T-helper 1 cell (primary cell): ENCODE data around the gene C19orf81.

Experiments
- DNase-seq, 5 donors: peaks; one replicate each; pipeline ENCODE4 v3.0.0-alpha.2; 2012 to 2020

C19orf81 gene

GRCh38 chr19:50686310-50687032 lies 37.2 kb downstream of the C19orf81 start:
- no peak for DNase-seq

DNA sequence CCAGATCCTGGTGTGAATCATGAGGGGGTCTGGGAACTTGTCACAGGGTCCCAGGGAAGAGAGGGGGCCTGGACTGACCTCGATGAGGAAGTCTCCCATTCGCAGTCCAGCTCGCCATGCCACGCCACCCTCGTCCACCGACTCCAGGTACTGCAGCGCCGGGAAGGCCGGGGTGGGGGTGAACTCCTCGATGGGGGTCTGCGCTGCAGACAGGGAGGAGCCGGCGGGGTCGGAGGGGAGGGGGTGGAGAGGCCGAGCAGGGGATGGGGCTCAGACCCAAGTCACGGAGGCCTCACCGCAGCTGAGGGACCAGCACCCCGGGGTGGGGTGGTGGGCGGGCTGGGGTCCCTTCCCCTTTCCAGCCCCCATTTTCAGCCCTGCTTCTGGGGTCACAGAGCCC lies 39.5 kb downstream of the C19orf81 start:
- DNase-seq: no peak

- no peak for DNase-seq
Measured at GRCh38 chr19:50690439-50690838, 41.2 kb downstream of the C19orf81 start.

GRCh38 chr19:50693064-50693975 lies 44.1 kb downstream of the C19orf81 start:
- DNase-seq: no peak

GRCh38 chr19:50694815-50695145 lies 45.5 kb downstream of the C19orf81 start:
- no peak for DNase-seq

- DNase-seq: no peak
Measured at GRCh38 chr19:50695251-50696093, 46.2 kb downstream of the C19orf81 start.

GRCh38 chr19:50696094-50696483 lies 46.8 kb downstream of the C19orf81 start:
- DNase-seq: no peak

GRCh38 chr19:50697414-50698124 lies 48.3 kb downstream of the C19orf81 start:
- DNase-seq: no peak

DNA sequence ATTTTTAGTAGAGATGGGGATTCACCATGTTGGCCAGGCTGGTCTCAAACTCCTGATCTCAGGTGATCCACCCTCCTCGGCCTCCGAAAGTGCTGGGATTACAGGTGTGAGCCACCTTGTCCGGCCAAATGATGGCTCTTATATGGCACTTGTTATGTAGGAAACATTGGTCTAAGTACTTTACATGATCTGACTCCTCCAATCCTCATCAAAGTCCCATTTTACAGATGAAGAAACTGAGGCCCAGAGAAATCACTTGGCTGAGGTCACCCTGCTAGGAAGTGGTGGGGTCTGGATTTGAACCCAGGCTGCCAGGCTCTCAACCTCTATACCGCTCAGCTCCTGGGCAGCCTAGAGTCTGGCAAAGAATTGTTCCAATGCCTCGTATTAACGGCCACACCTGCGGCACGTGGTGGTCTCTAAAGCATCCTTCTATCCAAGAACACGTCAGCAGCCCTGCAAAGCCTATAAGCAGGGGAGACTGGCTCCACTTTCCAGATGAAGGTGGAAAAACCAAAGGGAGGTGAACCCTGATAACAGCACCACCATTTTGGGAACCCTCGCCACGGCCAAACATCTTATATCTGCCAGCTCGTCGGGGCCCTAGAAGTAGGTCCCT lies 52.2 kb downstream of the C19orf81 start:
- DNase-seq: no peak

- DNase-seq: no peak
Measured at GRCh38 chr19:50702158-50702870, 53.1 kb downstream of the C19orf81 start.

DNA sequence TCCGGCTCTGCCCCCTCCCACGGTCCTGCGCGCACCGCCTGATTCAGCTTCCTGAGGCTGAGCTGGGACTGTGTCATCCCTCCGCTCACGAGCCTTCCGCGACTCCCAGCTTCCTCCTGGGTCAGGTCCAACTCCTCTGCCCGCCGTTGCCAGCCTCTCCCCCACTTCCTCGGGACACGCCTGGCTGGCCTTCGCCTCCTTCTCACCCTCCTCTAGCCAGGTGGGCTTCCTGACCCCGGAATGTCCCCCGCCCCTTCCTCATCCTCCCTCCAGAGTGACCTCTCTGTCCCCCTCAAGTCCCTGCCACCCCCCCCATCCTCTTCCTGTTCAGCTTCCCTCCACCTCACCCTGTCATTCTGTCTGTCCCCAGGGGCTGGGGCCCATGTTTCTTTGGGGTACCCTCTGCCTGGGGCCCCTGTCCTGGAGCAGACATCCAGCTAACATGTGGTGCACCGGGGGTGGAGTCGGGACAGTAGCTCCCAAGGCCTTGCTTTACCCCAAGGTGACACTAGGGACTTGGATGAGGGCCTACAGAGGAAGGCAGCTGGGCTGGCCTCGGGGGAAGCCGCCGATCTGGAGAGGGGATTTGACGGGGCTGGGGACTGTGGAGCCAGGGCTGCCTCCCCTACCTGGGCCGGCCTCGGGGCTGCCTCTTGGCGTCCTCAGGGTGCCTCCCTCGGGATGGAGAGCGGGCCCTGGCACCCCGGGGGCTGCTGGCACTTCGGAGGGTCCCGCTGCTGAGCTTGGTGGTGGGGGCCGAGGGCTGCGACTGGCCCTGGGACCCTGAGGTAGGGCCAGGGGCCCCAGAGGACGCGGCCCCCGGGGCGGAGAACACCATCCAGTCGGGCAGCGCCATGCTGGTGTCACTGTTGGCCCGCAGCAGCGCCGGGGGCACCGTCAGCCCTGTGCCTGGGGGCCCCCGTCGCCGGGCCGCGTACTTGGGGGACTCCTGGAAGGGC lies 53.9 kb downstream of the C19orf81 start:
- DNase-seq: no peak

GRCh38 chr19:50703915-50704796 lies 54.9 kb downstream of the C19orf81 start:
- DNase-seq: no peak

DNA sequence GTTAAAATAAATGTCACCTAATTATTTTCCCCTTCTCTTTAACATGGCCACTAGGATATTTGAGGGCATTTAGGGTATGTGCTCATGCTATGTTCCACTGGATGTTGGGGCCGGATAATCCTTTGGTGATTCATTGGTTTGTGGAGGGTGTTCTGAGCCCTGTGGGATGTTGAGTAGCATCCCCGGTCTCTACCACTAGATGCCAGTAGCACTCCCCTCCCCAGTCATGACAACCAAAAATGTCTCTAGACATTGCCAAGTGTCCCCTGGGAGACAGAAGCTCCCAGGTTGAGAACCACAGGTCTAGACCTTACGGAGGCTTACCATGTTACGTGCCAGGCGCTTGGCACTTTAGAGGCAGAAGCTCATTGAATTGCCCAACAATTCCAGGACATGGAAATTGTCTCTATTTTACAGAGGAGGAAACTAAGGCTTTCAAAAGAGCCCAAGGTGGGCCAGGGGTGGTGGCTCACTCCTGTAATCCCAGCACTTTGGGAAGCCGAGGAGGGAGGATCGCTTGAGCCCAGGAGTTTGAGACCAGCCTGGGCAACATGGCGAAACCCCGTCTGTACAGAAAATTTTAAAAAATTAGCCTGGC lies 56.3 kb downstream of the C19orf81 start:
- DNase-seq: peak in 1 of 5 donors; percentile 23

DNA sequence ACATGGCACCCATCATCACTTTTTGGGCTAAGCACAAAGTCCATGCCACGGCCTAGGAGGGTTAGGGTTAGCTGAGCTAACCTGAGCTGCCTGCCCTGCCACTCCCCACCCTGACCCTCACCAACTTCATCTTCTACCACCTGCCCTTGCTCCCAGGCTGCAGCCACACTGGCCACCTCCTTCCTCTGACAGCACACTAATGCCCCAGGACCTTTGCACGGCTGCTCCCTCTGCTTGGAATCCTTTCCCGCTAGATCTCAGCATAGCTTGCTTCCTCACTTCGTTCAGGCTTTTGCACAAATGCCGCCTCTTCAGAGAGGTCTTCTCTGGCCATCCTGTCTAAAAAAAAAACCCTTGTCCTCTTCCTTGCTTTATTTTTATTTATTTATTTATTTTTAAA lies 57.1 kb downstream of the C19orf81 start:
- no peak for DNase-seq

DNA sequence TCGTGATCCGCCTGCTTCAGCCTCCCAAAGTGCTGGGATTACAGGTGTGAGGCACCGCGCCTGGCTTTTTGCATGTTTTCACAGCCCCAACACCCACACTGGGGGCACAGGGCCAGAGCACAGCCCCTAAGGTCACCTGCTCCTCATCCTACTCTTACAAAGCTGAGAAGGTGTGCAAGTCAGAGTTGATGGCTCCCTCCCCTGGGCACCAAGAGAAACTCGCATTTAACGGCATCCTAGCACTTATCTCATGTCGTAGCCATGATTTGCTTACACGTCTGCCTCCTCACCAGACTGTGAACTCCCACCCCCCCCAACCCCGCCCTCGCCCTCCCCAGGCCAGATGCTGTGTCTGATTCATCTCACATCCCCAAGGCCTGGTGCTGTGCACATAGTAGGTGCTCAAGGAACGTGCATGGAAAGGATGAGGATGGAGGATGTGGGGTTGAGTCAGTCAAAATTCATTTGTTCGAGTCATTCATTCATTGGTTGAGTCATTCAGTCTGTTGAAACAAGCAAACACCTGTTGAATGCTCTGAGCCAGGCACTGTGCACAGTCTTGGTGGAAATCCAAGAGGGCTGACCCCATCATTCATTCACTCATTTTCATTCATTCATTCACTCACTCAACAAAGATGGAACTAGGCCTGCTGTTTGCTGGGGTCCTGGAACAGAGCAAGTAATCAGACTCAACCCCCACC lies 59.1 kb downstream of the C19orf81 start:
- DNase-seq: no peak
